ENCODE data around the gene DPYSL5. TPM values are rescaled to one million over a fixed set of nuclear protein-coding genes. Genes with fewer than 3 reads are reported as not detected.

The DPYSL5 gene
- total RNA-seq, 2 donors from 2014 or later = not detected

- ATAC-seq (ENCODE audit: insufficient number of reproducible peaks, low FRiP score, low read depth) (no peak), DNase-seq (ENCODE audit: low spot score) (no peak)
- Histone ChIP-seq H3K4me1 (ENCODE audit: control insufficient read depth in 1 of 2, low read depth in 2 of 2) (no peaks in the 10 kb centered on the region), H3K27ac (no peak overlapping the region), H3K4me3 (no peak overlapping the region), H3K9me3 (no peaks in the 10 kb centered on the region), H3K36me3 (no peaks in the 10 kb centered on the region), H3K27me3 (replicated peaks; ENCODE audit: insufficient read depth) (no peaks in the 10 kb centered on the region)
- TF ChIP-seq, protein P1, sequence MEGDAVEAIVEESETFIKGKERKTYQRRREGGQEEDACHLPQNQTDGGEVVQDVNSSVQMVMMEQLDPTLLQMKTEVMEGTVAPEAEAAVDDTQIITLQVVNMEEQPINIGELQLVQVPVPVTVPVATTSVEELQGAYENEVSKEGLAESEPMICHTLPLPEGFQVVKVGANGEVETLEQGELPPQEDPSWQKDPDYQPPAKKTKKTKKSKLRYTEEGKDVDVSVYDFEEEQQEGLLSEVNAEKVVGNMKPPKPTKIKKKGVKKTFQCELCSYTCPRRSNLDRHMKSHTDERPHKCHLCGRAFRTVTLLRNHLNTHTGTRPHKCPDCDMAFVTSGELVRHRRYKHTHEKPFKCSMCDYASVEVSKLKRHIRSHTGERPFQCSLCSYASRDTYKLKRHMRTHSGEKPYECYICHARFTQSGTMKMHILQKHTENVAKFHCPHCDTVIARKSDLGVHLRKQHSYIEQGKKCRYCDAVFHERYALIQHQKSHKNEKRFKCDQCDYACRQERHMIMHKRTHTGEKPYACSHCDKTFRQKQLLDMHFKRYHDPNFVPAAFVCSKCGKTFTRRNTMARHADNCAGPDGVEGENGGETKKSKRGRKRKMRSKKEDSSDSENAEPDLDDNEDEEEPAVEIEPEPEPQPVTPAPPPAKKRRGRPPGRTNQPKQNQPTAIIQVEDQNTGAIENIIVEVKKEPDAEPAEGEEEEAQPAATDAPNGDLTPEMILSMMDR (IDR thresholded peaks at IDR 0.05) = no peak
These were observed 86.4 kb downstream of the DPYSL5 start for GRCh38 chr2:26934335-26934724.

- ATAC-seq (ENCODE audit: insufficient number of reproducible peaks, low FRiP score, low read depth) (no peak), DNase-seq (ENCODE audit: low spot score) (no peak)
- Histone ChIP-seq H3K9me3 (no peaks in the 10 kb centered on the region), H3K27me3 (replicated peaks; ENCODE audit: insufficient read depth) (no peaks in the 10 kb centered on the region), H3K4me3 (no peak overlapping the region), H3K4me1 (ENCODE audit: control insufficient read depth in 1 of 2, low read depth in 2 of 2) (no peaks in the 10 kb centered on the region), H3K27ac (no peak overlapping the region), H3K36me3 (no peaks in the 10 kb centered on the region)
- TF ChIP-seq, protein P1 (IDR thresholded peaks at IDR 0.05) = no peak
These were observed 87.1 kb downstream of the DPYSL5 start for GRCh38 chr2:26934985-26935384.

DNA sequence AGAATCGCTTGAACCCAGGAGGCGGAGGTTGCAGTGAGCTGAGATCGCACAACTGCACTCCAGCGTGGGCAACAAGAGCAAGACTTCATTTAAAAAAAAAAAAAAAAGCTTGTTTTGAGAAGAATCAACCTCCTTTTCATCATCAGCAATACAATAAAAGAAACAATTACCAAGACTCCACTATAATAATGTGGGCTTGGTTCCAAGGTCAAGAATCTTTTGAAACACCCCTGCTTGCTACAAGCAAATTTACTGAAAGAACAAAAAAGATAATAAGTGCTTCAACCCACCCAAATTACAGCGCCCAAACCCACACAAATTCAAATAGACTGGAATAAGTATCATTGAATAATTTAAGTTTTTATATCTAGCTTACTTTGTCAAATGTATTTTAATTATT lies 88.9 kb downstream of the DPYSL5 start:
- Histone ChIP-seq H3K4me1 (ENCODE audit: control insufficient read depth in 1 of 2, low read depth in 2 of 2) (no peaks in the 10 kb centered on the region), H3K27ac (no peak overlapping the region), H3K9me3 (no peaks in the 10 kb centered on the region), H3K4me3 (no peak overlapping the region), H3K27me3 (replicated peaks; ENCODE audit: insufficient read depth) (no peaks in the 10 kb centered on the region), H3K36me3 (no peaks in the 10 kb centered on the region)
- TF ChIP-seq, protein P1 (IDR thresholded peaks at IDR 0.05) = no peak
- no peak for DNase-seq (ENCODE audit: low spot score)
- ATAC-seq (ENCODE audit: insufficient number of reproducible peaks, low FRiP score, low read depth) = no peak

GRCh38 chr2:26938399-26939118 lies 90.6 kb downstream of the DPYSL5 start:
- Histone ChIP-seq H3K4me1 (ENCODE audit: control insufficient read depth in 1 of 2, low read depth in 2 of 2) (no peaks in the 10 kb centered on the region), H3K9me3 (no peaks in the 10 kb centered on the region), H3K4me3 (no peak overlapping the region), H3K27ac (no peak overlapping the region), H3K27me3 (replicated peaks; ENCODE audit: insufficient read depth) (no peaks in the 10 kb centered on the region), H3K36me3 (no peaks in the 10 kb centered on the region)
- DNase-seq (ENCODE audit: low spot score) (no peak), ATAC-seq (ENCODE audit: insufficient number of reproducible peaks, low FRiP score, low read depth) (no peak)
- TF ChIP-seq, protein P1 (IDR thresholded peaks at IDR 0.05) = no peak

GRCh38 chr2:26940001-26940400 lies 92.1 kb downstream of the DPYSL5 start:
- no peak for ATAC-seq (ENCODE audit: insufficient number of reproducible peaks, low FRiP score, low read depth)
- no peaks in the 10 kb centered on the region for H3K9me3 ChIP-seq
- no peaks in the 10 kb centered on the region for H3K36me3 ChIP-seq
- no peak overlapping the region for H3K4me3 ChIP-seq
- no peaks in the 10 kb centered on the region for H3K27me3 ChIP-seq (replicated peaks; ENCODE audit: insufficient read depth)
- no peak overlapping the region for H3K27ac ChIP-seq
- no peak for DNase-seq (ENCODE audit: low spot score)
- TF ChIP-seq, protein P1 (IDR thresholded peaks at IDR 0.05) = no peak
- H3K4me1 ChIP-seq (ENCODE audit: control insufficient read depth in 1 of 2, low read depth in 2 of 2) = no peaks in the 10 kb centered on the region

All from thoracic aorta (tissue), 2 donors.